Inferior parietal cortex (tissue), 1 donor: Measurements from ENCODE around the gene CDR2.
"Not testable (repeated sequence)": the region's sequence is repeated elsewhere in the genome, so short reads cannot be mapped to it uniquely, and the experiment has no call there.

Experiments used
- DNase-seq: peaks from one replicate; pipeline ENCODE4 v3.0.0-alpha.2; 2016; ENCODE audit errors: extremely low spot score

CDR2 gene

DNA sequence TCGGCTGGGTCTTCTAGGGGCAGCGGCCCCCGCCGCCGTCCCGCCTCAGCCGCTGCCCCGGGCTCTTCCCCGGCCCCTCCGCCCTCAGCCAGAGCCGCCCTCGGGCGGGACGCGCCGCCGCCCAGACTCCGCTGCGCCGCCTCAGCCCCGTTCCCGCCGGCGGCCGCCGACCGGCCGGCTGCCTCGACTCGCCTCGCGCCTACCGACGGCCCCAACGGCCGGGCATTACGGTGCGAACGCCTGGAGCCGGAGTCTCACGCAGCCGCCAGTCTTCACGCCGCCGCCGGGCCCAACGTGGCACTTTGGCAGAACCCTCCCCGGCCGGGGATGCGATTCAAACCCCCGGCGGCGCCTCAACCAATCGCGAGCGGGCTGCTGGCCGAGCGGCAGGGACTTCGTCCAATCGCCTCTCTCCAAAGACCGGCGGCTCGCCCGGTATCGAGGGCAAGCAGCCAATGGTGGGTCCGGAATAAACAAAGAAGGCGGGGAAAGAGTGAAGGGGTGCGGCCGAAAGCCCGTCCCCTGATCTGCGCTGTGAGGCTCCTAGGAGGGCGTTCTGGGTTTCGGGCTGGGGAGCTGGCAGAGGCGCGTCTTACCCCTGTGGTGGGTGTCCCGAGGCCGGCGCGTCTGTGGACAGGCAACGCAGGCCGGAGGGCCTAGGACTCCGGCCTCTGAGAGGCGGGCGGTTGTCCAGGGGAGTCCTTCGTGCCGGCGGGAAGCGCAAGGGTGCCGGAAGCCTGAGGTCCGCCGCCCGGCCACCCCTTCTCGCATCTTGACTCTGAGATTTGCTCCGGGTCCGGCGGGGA, at the start of gene CDR2:
CDR2 (minus strand) TSS at position 309 of the 806 bp plus-strand sequence. CDS start 310 bp downstream, outside the sequence.
- DNase-seq, result peak; percentile 98

DNA sequence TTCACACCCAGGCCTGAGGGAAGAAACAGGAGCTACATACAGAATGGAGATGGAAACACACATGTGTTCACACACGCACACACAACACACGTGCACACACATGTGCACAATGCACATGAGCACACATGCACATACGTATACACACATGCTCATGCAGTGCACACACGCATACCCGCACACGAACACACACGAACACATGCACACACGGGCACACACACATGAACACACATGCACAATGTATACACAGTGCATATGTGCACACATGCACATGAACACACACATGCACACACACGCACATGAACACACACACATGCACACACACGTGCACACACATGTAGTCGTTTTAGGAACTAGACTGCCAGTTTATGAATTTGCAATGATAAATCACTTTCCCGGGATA, 49.3 kb upstream of the CDR2 start:
- no peak for DNase-seq

DNA sequence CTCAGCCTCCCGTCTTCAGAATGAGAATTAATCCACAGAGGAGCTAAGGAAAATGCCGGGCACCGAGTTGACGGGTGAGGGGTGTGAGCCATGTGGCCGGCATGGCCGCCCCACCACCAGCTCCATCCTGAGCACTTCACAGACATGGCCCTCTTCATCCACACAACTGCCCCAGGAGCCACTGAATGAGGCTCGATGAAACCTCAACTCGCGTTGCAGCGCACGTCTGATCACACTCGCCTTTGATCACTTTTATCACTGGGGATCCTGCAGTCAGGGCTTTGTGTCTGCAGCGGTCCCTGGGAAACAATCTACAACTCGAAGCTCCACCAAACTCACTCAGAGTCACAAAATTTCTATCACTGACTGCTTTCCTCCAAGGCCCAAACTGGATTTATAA, 46.7 kb upstream of the CDR2 start:
- DNase-seq, result no peak

DNA sequence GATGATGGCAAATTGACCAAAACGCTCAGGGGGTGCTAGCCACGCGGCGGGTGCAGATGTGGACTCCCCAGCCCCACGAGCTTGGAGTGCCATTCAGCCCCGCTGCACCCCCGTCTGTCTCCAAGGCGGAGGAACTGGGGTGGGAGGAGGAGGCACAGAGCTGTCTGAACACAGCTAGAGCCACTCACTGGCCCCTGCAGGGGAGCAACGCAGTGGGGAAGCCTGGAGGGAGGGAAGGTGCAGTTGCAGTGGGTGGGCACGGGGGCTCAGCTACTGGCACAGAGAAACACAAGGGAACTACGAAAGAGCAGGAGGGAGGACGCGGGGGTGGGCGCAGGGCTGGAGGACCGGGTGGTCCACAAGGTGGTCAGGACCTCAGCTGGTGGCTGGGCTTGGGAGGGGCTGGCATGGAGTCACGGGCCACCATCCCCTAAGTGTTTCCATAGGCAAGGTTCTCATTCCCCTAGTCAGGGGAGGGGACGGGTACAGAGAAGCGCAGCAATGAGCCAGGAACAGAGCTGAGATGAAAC, 46.3 kb upstream of the CDR2 start:
- DNase-seq, result no peak

DNA sequence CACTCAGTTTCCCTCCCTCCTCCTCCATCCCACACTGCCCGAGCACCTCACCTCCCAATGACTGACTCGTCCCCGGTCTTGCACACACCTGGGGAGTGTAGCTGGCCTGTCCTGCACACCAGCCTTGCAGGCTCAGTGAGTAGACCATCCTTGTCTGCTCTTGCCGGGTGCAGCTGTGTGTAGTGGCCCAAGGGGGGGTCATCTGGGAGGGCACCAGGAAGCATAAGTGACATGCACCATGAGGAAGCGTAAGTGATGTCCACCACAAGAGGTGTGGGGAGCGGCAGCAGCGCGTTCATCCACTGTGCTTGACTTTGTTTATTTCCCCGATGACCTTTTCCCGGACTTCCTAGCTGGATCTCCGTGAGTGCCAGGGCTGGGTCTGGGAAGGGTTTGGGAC, 45.5 kb upstream of the CDR2 start:
- no peak for DNase-seq

DNA sequence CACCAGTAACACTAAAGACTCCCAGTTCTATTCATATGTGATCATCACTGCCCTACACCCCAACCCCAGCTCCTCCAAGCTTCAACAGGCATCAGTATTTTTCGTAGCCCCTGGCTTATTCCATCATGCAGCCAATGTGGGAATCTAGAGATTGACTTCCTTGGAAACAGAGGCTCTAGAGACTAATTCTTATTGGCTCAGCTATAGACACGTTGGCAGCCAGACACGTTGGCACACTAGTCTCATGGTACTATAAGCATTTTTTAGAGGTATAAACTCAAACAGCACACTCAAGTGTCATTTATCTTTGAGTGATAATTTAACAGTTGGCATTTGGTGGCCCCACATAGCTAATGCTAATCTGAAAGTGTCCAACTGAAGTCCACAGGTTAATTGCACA, 44.4 kb upstream of the CDR2 start:
- no peak for DNase-seq

DNA sequence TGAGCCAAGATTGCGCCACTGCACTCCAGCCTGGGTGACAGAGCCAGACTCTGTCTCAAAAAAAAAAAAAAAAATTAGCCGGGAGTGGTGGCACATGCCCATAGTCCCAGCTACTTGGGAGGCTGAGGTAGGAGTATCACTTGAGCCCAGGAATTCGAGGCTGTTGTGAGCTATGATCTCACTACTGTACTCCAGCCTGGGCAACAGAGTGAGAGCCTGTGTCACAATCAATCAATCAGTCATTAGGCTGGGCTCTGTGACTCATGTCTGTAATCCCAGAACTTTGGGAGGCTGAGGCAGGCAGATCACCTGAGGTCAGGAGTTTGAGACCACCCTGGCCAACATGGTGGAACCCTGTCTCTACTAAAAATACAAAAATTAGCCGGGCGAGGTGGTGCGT, 43.4 kb upstream of the CDR2 start:
- DNase-seq, result not testable (repeated sequence)

DNA sequence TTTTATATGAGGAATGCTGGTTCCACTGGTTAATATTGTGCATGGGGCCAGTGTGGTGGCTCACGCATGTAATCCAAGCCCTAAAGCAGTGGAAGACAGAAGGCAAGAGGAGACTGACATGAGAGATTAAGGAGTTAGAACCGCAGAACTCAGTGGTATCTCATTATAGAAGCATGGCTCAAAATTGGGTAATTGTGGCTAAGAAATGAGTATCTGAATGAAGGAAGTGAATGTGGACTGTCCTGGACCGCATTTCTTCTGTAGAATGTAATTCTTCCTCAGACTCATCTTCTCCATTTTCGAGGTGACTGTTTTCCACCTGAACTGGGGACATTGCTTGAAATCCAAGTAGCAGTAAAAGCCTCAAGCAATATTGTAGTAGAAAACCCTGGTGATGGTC, 42.6 kb upstream of the CDR2 start:
- DNase-seq, result no peak

DNA sequence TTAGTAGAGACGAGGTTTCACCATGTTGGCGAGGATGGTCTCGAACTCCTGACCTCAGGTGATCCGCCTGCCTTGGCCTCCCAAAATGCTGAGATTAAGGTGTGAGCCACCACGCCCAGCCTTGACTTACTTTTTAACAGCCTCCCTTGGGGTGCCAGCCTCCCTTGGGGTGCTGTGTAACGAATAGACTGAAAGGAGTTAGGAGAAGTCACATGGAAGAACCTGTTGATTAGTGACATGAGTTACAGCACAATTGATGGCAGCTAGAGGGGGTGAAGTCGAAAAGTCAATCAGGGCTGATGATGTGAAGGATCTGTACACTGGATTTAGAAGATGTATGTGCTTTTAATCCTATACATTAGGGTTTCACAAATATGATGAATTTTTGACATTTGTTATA, 39.4 kb upstream of the CDR2 start:
- DNase-seq, result no peak

DNA sequence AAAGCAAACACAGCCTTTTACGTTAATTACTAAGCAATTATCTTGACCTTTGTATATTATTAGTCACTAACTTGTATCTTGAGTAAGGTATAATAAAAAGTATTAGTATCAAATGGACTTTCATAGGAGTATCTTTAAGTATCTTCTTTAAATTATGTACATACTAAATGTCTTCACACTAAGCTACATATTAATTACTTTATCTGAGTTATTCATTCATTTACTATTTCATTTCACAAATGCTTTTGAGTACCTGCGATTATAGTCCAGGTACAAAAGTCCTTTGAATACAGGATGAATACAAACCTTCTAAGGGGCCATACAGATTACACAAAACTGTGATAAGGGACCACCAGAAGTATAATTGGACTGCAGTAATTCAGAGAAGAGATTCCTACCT, 33.1 kb upstream of the CDR2 start:
- DNase-seq, result no peak

DNA sequence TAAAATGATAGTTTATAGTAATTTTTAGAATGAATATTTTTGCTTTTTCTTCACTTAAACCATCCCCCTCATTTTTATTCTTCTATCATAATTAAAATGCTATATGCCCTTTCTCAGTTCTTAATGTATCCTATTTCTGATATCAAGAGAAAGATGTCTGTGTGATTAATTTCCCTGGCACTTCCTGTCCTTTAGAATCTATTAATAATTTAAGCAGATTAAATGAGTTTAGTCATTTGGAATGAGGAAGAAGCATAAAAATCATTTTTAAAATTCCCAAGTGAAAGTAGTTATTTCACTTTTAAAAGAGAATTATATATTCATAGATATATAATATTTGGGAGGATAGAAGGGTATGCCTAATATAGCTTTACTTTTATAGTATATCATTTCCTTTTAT, 27.8 kb upstream of the CDR2 start:
- DNase-seq, result no peak

DNA sequence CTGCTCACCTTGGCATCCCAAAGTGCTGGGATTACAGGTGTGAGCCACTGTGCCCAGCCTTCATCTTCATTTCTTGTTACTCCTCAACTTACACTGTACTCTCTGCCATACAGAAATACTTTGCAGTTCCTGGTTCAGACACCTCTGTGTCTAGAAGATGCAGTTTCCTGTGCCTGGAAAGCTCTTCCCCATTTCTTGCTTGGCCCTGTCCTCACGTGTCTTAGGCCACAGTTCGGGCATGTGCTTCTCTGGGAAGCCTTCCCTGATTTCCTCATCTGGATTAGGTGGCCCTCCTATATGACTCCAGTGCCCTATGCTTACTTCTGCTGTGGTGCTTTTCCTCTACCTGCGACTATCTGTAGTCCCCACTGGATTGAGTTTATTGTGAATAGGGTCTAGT, 26.5 kb upstream of the CDR2 start:
- no peak for DNase-seq

DNA sequence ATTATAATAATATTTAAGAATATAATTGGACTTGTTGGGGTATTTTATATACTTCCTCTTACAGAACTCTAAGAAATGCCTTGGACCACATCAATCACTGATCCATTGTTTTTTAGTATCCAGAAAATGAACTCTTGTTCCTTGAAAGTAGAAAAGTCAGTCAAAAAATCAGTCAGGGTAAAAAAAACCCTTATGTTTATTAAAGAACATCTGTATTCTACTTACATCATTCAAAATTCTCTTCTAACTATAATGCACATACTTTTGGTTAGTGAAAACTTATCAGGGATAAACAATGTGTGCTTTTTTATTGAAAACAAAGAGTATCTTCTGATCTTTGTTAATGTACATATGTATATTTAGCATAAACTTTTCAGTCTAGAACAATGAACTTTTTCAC, 23.5 kb upstream of the CDR2 start:
- no peak for DNase-seq

DNA sequence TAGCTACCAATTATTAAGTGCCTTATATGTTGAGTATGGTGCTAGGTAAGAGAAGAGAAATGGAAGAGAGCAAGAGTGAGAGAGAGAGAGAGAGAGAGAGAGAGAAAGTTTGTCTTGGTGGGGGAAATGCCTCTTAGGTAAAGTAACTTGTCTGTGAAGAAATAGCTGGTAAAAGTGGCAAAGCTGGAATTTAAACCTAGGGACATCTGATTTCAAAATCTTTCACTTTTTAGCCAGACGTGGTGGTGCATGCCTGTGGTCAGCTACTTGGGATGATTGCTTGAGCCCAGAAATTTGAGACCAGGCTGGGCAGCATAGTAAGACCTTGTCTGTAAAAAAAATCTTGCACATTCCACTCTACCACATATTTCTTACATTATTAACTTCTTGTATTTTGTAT, 23.0 kb upstream of the CDR2 start:
- DNase-seq, result no peak

DNA sequence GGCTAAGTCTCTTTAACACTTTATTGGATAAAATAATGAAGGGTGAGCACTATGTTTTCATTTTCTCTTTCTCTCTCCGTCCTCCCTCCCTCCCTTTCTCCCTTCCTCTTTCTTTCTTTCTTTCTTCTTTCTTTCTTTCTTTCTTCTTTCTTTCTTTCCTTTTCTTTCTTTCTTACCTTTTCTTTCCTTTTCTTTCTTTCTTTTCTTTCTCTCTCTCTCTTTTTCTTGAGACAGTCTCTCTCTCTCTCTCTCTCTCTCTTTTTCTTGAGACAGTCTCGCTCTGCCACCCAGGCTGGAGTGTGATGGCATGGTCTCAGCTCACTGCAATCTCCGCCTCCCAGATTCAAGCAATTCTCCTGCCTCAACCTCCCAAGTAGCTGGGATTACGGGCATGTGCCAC, 21.5 kb upstream of the CDR2 start:
- DNase-seq, result no peak

DNA sequence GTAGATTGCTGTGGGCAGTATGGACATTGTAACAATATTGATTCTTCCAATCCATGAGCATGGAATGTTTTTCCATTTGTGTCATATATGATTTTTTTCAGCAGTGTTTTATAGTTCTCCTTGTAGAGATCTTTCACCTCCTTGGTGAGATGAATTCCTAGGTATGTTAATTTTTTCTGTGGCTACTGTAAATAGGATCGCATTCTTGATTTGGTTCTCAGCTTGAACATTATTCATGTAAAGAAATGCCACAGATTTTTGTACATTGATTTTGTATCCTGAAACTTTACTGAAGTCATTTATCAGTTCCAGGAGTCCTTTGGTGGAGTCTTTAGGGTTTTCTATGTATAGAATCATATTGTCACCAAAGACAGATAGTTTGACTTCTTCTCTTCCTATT, 19.7 kb upstream of the CDR2 start:
- no peak for DNase-seq

DNA sequence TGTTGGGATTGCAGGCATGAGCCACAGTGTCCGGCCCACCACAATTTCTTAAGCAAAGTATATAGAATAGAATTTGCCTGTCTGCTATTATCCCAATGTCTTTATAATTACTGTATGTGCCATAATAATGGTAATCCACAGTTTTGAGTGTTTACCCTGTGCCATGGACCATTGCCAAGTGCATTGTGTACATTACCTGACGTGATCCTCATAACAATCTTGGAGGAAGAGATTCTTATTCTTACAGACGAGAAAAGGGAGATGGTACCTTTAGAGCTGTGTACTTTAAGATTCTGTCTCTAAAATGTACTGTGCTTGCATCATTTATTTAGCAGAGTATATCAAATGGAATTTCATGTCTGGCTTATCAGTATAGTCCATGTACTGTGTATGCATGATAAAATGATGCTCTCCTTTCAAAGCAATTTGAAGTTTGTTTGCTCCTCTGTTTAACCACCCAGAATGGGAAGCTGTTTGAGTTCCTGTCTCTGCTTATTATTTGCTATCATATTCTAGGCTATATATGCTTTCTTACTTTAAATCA, 13.8 kb upstream of the CDR2 start:
- DNase-seq, result no peak

DNA sequence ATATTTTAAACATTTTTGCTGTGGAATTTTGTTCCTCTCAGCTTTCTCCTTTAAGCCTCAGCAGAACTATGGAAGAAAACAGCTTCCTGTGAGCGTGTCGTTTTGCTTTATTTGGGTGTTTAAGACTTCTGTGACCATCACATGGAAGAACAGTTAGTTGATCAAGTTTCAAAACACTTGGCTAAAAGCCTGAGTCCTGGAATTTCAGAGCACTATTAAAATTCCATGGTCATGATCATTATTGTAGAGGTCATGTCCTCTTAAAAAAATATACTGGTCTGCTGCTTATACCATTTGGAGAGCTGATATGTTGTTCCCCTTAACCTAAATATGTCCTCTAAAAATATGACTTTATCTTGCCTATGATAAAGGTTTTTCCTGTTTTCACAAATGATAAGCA, 12.6 kb upstream of the CDR2 start:
- DNase-seq, result no peak

DNA sequence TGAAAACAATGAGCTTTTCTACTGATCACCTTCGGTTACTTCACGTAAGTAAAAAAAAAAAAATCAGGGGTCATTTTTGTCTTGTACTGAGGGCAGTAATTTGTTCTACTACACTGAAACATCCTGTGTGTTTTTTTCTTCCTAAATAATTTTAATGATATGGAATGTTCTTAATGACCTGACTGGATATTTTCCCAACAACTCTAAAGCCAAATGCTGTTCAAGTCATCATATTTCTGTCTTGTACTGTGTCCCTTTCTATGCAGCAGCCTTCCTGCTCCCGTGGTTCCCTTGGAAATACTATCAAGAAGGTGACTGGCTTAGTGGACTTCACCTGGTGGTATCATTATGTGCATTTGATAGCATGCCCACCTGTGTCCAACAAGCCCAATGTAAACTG, 10.8 kb upstream of the CDR2 start:
- DNase-seq, result no peak

DNA sequence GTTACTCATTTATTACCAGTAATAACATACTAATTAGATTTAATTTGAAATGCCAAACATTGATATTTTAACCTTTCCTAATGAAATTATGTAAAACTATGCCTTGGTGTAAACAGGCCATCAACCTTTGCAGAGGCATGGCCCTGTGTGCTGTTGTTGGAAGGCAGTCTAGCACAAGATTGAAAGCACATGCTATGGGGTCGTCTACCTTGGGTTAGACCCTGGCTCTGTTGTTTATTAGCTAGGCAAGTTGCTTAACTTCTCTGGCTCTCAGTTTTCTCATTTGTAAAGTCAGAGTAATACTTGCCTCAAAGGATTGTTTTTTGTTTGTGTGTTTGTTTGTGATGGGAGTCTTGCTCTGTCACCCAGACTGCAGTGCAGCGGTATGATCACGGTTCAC, 9.4 kb upstream of the CDR2 start:
- DNase-seq, result no peak

DNA sequence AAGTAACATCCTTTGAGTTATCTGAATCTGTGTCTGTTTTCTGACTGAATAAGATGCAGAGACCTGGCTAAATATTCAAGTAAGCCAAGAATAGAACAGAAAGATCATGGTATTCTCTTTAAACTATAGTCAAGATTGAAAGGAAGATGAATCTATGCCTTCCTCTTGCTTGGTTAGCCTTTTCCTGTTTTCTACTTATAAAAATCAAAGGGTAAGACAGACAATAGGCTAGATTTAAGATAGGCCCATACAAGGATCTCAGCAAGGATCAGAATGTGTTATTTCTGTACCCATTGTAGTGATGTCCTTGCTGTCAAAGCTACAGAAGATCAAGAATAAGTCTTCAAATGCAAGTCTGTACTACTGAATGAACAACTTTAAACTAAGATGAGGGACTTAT, 7.0 kb upstream of the CDR2 start:
- DNase-seq, result no peak

DNA sequence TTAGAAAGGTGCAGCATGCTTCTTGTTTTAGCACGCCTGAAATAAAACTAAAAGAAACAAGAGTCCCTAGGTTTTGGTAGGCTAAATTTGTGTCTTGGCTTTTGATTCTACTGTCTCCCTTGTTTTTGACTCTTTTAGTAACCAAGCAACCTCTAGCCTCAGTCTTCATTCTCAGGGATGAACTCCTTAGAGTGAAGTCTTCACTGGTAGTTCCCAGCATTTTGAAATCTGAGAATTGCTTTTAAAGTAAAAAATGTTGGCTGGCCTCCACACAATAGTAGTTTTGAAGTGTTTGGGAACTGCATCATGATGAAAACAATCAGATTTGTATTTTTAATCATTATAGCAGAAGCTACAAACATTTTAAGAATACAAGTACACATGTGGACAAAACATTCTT, 6.1 kb upstream of the CDR2 start:
- no peak for DNase-seq

DNA sequence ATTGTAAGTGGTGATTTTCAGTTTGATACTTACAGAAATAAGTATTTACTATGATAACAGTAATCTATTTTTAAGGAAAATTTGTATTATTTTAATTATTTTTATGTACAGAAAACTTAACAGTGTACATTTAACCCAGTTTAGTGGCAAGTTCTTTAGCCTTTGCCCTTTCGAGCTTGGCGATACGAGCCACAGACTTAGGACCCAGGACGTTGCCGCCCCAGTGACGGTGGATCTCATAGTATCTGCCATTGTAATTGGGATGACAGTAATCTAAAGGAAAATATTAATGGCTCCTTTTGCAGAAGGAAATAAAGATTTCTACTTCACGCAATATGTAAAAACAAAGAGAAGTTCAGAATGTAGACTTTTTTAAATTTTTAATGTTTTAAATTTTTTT, 5.2 kb upstream of the CDR2 start:
- no peak for DNase-seq
